ENCODE measurements around the gene TMEM154.

TMEM154 gene

DNA sequence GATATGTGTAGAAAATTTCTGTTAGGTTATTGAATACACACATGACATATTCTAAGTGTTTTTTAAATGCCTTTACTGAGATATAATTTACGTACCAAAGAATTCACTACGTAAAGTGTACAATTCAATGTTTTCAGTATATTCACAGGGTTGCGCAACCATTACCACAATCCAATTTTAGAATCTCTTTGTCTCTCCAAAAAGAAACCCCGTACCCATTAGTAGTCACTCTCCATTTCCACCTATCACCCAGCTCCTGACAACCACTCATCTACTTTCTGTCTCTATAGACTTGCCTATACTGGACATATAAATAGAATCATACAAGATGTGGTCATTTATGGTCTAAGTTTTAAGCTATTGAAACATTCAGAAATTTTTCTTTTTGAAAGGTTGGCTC lies 90.9 kb downstream of the TMEM154 start:
- DNase-seq: no peak

DNA sequence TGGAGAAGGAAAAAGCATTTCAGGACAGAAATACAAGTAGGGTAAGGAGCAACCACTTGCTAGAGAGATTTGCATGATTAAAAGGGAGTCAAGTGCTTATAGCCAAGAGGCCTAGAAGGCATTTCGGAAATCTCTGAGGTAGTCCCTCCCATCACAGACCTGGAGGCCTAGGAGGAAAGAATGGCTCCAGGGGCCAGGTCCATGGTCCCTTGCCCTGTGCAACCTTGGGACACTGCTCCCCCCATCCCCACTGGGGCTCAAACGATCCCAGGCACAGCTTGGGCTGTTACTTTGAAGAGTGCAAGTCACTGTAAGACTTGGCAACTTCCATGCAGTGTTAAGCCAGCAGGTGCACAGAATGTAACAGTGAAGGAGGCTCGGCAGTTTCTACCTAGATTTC lies 92.7 kb downstream of the TMEM154 start:
- no peak for DNase-seq

DNA sequence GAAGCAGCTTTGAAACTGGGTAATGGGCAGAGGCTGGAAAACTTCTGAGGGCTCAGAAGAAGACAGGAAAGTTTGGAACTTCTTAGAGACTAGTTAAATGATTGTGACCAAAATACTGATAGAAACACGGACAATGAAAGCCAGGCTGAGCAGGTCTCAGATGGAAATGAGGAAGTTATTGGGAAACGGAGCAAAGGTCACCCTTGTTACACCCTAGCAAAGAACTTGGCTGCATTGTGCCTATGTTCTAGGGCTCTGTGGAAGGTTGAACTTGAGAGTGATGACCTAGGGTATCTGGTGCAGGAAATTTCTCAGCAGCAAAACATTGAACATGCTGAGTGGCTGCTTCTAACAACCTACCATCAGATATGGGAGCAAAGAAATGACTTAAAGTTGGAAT lies 93.1 kb downstream of the TMEM154 start:
- DNase-seq: no peak

DNA sequence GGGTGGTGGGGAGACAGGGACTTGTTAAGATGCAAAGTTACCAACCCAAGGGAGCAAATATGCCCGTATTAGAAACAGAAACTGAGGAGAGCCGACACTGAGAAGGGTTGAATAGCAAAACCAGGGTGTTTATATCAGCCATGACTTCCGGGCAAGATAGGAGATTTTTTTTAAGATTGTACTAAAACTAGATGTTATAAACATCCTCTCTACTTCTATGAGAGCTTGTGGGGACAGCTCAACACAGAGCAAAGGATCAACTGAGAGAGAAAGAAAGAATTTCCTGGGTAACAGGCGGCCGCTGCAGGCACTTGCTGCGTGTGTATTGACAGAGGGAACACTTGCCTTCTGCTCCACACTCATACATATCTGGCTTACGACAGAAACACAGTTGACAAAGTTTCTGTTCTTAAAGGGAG lies 94.8 kb downstream of the TMEM154 start:
- no peak for DNase-seq

DNA sequence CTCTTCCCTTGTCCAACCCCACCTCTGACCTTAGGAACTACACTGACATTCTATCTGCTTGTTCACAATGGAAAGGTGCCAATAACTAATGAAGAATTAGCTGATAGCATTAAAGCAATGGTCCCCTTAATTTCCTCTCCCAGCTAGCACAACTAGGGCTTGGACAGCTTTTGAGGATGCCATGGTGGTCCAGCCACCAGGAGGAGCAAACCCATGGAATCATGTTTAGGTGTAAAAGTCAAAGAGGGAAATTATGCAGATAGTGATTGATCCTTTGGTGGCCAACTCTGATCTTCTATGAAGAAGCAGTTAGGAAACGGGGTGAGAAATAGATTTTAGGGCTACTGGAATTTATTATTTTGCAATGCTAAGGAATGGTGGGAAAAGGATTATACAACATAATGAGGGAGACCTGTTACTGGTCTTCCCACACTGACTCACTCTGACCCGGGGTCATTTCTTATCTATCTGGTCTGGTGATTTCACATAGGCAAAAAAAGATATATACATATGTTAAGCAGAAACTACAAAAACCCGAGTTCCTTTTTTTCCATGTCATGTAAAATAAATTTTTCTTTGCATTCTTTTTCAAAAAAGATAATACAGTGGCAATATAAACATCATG lies 98.1 kb downstream of the TMEM154 start:
- no peak for DNase-seq

DNA sequence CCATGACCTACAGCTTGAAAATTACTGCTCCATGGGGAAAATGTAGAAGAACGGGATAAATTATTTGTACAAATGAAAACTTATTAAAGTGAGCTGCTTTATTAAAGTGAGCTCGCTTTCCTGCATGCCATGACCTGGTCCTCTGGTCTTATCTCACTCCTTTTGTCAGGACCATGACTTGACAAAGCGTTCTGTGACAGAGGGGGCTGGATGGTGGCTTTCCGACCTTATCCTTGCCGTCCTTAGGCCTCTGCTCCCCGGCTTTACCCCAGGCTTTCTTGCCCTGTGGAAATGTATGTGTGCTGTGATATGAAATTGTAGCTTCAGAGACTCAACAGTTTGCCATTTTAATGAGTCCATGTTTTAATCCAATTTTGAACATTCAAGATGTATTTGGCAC lies 99.9 kb downstream of the TMEM154 start:
- no peak for DNase-seq

DNA sequence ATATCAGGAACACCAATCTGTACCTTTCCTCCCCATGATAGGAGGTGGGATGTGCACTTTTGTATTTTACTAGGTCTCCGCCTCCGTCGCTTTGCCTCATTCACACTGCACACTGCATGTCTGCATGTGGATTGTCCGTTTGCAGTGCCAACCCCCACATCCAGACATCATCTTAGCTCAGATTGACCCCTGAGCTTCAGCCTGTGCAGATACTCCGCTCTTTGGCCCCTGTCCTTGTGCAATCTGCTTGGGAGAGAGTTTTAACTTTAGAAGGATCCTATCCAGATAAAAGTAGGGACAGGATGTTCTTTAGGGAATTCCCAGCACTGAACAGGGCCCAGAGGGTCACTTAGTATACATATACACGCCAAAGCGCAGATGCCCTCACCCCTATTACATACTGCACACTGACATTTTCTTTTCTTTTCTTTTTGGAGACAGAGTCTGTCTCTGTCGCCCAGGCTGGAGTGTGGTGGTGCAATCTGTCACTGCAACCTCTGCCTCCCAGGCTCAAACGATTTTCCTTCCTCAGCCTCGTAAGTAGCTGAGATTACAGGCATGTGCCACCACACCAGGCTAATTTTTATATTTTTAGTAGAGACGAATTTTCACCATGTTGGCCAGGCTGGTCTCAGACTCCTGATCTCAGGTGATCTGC lies 100.6 kb downstream of the TMEM154 start:
- DNase-seq: no peak

DNA sequence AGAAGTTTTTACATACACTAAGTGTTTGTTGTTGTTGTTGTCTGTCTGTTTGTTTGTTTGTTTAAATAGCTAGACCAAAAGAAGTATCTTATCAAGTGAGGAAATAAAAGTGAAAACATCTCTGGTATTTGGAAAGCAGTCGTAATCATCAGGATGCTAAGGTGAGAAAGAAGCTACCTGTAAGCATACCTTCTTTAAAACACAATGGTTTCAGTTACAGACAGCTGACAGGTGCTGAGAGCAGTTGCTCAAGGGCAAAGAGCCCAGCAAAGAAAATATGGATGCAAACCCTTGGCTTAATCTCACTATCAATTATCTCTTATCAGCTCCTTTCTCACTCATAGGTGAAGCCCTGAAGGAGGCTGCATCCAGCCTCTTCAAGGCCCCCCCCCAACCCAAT lies 101.1 kb downstream of the TMEM154 start:
- no peak for DNase-seq

DNA sequence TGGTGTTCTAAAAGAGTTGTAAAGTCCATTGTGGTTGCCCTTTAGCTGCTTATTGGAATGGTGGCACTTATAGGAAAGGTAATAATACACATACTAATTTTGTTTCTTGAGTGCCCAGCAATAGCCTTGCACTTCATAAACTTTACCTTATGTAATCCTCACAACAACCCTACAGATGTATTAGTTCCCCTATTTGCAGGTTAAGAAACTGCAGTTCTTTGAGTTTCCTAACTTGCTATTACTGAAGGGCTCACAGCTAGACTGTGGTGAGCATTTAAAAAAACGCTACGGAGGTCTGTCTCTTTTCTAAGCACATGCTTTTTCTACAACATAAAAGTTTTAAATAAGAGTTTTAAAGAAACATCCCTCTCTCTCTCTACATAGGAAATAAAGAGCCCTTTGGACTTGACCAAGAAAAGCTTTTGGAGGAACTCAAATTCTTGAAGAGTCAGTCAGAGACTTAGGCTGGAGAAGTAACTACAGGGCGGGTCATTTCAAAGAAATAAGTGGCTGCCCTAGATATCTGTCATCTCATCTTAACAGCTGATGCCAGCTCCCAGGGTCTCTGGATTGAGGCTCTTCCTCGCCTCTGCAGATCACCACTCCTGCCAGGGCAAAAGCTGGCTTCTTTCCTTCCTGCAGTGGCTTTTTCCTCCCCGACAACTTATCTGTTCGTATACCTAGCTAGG lies 101.9 kb downstream of the TMEM154 start:
- DNase-seq: no peak

DNA sequence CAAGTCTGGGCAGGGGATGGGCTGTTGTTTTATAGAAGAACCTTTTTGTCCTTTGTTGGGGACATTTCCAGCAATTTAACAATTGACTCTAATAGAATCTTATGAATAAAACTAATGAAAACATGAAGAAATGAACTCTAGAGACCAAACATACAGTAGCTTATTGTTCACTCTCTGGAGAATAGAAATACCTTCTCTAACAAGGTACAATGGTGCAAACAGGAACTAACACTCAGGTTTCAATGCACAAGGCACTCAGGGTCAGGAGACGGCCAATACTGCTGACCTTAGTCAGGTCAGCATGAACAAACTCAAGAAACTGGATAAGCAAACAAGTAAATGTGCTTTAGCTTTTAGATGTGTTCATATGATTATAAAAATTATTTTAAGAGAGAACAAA lies 104.3 kb downstream of the TMEM154 start:
- no peak for DNase-seq

DNA sequence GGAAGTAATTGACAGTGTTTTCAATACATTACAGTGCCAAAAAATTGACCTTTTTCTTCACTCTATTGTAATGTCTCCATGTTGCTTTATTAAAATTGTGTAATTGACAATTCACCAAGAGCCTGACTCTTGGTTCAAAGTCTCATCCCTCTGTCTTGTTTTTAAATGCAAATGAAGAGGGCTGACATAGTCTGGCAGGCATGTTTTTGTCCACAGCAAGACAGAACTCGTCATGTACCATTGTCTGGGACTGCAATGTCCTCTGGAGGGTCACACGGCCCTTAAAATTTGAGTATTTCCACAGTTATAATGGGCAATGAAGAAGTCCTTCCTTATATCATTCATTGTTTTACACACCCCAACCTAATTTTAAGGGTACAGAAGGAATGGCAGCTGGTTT lies 105.9 kb downstream of the TMEM154 start:
- DNase-seq: no peak

DNA sequence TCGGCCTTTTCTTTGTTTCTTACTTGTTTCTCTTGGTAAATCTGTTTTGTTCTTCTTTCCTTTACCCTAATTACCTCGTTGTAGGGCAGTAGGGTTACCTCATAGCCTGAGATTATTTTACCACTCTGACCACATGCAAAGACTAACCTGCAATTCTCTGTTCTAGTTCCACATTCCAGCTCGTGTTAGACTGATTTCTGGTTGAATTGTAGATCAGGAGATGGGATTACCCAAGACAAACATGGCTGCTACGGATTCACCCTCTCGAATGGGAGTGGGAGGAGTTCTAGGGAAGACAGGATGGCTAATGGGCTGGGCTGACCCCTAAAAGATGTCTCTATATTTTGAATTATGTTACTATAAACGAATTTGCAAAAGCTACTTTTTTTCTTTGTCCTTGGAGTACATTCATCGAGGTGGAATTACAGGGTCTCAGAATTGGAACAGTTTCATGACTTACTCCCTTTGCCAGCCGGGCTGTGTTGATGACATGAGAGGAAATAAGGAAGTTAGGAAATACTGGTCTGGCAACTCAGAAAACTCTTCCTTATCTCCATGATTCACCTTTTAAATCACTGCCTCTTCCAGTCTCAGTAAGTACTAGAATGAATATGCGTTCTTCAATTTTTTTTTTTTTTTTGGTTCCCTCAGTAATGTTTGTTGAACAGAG lies 107.2 kb downstream of the TMEM154 start:
- DNase-seq: no peak

DNA sequence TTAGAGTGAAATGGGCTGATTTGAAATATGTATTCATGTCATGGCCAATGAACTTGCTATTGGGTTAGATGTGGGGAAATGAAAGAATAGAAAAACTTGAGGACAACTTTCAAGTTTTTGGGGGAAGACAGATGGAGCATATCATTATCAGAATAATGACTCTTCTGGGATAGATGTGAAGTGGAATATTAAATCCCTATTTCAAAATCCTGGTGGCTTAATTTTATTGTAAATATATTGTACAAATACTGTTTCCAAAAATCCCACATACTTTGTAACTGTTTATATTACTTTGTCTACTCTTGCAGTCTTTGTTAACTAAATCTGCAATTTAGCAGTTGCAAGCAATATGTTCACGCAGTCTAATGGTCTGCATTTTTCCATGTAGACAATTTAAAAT lies 108.0 kb downstream of the TMEM154 start:
- no peak for DNase-seq

DNA sequence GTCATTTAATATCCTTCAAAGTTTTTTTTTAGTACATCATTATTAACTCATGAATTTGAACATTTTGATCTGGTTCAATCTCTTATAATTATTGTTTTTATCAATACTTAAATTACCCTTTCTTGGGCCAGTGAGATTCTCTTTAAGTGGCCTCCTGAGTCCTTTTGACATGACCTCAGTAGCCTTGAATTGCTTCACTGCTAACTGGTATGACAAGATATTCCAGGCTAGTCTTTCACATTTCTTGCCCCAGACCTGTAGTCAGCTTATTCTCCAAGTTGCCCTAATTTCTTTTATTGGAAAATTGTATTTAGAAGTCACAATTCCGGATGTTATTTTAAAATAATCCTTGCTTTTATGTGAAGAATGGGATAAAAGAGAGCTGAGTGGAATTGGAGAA lies 108.5 kb downstream of the TMEM154 start:
- DNase-seq: no peak
